Fibroblast of pulmonary artery (primary cell): Measurements from ENCODE around the gene WDFY3.
A peak's percentile ranks its signal among the peaks of the same experiment; 100 is the strongest.
"Not testable (repeated sequence)": the region's sequence is repeated elsewhere in the genome, so short reads cannot be mapped to it uniquely, and the experiment has no call there.

Source experiments
- DNase-seq: peaks from one replicate; pipeline ENCODE4 v3.0.0-alpha.2; 2010; ENCODE audit warnings: low read depth
- H3K4me3 ChIP-seq: replicated peaks from 2 replicates; pipeline ENCODE4 v1.5.1; 2011; ENCODE audit warnings: low read depth, mild to moderate bottlenecking, control low read depth, low read length, moderate library complexity
- TF ChIP-seq, protein P1 (sequence below): IDR thresholded peaks from 2 replicates; pipeline ENCODE4 v1.5.1; 2011; ENCODE audit warnings: mild to moderate bottlenecking, control low read depth, low read length, inconsistent platforms; ENCODE audit errors: missing control alignments

The WDFY3 gene

DNA sequence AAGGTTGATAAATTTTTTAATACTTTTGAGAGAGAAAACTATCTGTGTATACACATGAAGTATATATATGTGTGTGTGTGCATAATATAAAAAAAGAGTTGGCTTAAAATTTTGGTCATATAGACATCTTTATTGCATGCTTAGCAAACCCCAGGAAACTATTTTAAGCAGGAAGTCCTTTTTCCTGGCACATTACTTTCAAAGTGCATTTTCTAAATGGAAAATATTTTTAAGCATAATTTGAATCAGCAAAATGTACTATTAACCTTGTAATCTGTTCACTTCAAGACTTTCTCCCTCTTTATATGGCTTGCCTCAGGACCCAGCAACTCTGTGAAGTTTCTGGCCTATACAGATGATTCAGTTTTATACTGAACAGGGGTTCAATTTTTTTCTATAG, 277.3 kb downstream of the WDFY3 start:
- TF ChIP-seq, protein P1, sequence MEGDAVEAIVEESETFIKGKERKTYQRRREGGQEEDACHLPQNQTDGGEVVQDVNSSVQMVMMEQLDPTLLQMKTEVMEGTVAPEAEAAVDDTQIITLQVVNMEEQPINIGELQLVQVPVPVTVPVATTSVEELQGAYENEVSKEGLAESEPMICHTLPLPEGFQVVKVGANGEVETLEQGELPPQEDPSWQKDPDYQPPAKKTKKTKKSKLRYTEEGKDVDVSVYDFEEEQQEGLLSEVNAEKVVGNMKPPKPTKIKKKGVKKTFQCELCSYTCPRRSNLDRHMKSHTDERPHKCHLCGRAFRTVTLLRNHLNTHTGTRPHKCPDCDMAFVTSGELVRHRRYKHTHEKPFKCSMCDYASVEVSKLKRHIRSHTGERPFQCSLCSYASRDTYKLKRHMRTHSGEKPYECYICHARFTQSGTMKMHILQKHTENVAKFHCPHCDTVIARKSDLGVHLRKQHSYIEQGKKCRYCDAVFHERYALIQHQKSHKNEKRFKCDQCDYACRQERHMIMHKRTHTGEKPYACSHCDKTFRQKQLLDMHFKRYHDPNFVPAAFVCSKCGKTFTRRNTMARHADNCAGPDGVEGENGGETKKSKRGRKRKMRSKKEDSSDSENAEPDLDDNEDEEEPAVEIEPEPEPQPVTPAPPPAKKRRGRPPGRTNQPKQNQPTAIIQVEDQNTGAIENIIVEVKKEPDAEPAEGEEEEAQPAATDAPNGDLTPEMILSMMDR = no peak
- no peak overlapping the region for H3K4me3 ChIP-seq
- DNase-seq = no peak

DNA sequence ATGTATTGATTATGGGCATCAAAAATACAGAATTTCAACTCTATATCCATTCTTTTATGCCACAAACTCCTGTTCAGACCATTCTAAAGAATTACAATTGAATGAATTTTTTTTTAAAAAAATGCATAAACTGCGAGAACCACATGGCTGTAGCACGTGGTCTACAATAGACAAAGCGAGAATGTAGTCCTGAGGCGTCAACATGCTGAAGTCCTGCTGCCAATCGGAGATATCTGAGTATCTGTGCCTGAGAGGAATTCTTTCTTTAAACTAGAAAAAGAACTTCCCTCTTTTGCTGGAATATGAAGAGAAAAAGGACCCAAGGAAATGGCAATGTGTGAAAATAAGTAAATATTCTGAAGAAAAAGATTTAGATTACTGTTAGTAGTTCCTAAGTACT, 277.9 kb downstream of the WDFY3 start:
- TF ChIP-seq, protein P1 = no peak
- no peak for DNase-seq

DNA sequence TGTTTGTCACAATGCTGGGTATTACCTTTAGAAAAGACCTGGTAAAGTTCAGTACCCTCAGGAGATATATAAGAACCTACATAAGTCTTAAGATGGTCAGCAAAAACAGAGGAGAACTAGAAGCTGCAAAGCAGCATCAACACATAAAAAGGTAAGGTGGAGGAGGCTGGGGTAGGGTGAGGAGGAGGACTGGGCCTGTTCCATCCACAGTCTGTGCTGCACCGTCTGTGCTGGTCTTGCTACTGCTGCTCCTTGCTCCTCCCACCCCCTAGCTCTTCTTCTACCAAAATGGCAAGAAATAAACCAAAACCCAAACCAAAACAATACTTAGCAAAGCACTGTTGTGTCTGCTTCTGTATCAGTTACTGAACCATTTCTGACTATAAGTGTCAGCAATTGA, 281.4 kb downstream of the WDFY3 start:
- no peak overlapping the region for H3K4me3 ChIP-seq
- no peak for DNase-seq
- TF ChIP-seq, protein P1 = no peak

More for the DNA sequence above, 277.9 kb downstream of the WDFY3 start:
- no peak overlapping the region for H3K4me3 ChIP-seq

DNA sequence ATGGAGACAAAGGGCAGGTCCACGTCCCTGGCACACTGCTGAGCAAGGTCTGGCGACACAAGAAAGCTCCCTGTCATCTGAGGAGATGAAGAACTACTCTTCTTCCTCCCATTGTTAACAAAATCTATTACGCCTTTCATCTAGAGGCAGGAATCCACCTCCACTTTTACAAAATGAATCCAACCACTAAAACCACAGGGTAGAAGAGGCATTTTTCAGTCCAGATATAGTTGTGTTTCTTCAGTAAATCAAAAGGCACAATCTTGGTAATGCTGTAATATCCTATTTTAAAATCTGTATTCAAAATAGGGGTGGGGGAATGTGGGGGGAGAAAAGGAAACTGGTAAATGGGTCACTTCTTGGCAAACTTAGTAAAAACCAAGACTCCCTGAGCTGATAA, 282.1 kb downstream of the WDFY3 start:
- no peak overlapping the region for H3K4me3 ChIP-seq
- TF ChIP-seq, protein P1 = no peak
- no peak for DNase-seq

DNA sequence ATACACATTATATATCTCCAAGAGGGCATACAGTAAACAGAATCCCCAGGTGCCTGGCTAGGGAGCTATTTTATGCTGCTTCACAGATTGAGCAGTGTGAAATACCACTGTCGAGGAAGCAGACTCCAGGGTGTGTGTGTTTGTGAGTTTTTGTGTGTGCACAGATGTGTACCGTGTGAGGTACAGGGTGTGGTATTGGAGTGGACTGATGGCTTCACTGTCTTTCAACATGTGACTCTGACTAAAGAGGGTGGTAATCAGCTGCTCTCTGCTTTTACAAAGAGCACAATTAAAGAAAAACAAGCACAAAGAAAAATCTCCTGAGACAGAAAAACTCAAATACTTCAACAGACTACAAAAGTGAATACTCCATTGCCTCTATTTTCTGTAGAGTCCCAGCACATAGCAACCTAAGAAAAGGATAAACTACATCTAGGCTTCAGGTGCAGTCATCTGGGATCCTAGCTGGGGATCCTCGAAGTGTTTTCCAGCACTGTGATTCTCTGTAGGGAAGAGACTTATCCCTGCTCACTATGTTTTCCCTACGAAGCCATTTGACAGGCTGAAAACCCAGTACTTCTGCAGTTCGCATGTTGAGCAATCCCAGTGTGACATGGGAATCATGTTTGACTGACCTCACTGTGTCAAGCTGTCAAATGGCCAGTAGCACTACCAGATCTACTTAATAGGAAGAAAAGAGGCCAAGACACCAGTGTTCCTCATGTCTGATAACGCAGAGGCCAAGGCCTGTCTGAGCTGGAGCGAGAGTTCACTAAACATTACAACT, 283.2 kb downstream of the WDFY3 start:
- TF ChIP-seq, protein P1 = no peak
- DNase-seq = no peak
- H3K4me3 ChIP-seq = no peak overlapping the region

DNA sequence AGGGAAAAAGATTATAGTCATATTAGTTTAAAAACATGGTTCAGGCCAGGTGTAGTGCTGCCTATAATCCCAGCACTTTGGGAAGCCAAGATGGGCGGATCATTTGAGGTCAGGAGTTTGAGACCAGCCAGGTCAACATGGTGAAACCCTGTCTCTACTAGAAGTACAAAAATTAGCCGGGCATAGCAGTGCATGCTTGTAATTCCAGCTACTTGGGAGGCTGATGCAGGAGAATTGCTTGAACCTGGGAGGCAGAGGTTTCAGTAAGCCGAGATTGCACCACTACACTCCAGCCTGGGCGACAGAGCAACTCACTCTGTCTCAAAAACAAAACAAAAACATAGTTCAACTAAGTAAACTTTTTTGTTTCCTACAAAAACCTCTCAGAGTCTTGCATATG, 283.8 kb downstream of the WDFY3 start:
- DNase-seq = not testable (repeated sequence)

DNA sequence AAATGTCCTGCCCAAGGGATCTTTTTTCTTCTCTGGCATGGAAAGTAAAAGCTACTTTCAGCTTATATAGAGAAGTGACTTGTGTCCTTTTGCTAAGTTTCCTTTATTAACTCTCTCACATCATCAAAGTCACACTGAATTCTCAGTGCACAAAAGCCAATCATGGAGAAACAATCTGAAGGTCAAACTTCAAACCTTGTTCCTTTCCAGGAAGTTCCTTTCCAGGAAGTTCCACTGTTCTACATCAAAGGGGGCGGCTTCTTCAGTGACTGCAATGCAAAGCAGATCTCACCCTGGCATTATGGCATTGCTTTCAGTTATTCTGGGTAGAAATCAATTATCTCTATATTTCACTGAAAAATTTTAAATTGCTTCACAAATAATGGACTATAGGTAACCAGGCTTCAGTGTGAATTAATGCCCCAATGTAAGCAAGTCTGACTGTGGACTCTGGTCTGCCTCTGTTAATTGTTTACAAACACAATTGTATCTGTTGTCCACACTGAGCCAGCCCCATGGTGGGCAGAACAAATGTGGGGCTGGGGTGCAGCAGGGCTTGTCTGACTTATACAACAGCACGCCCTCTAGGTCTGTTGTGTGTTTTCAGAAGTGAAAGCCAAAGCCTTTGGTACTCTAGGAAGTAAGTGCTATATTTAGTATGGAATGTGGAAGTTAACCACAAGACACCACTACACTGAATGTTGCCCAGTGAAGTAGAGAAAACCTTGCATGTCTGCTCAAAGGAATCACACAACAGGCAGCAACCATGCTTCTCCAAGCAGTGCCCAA, 284.8 kb downstream of the WDFY3 start:
- TF ChIP-seq, protein P1 = peak; percentile 10
- peak; percentile 71 for DNase-seq
- no peak overlapping the region for H3K4me3 ChIP-seq

More for the DNA sequence above, 283.8 kb downstream of the WDFY3 start:
- not testable (repeated sequence) for H3K4me3 ChIP-seq
